KMS-11 (cell line): Measurements from ENCODE around the gene LEMD2.

Experiments
- H2AFZ ChIP-seq: fragments of 200-600 bp; sonication (generic); 2 replicates; pipeline ENCODE4 v1.6.1; 2016; ENCODE audit warnings: antibody characterized with exemption, mixed run types, low read depth
- H3K27ac ChIP-seq: fragments of 200-600 bp; sonication (generic); 2 replicates; pipeline ENCODE4 v1.6.1; 2016; ENCODE audit warnings: mild to moderate bottlenecking, mixed run types
- H3K27me3 ChIP-seq: fragments of 200-600 bp; sonication (generic); 2 replicates; pipeline ENCODE4 v1.6.1; 2017; ENCODE audit warnings: mild to moderate bottlenecking, low read depth, mixed run types, moderate library complexity; ENCODE audit not compliant: insufficient read depth
- H3K36me3 ChIP-seq: fragments of 200-600 bp; sonication (generic); 2 replicates; pipeline ENCODE4 v1.6.1; 2017; ENCODE audit warnings: mild to moderate bottlenecking, mixed run types; ENCODE audit not compliant: insufficient read depth
- H3K4me1 ChIP-seq: fragments of 200-600 bp; sonication (generic); 2 replicates; pipeline ENCODE4 v1.6.1; 2016; ENCODE audit warnings: mild to moderate bottlenecking, low read depth, mixed run types; ENCODE audit not compliant: poor library complexity, severe bottlenecking
- H3K4me2 ChIP-seq: fragments of 200-600 bp; sonication (generic); 2 replicates; pipeline ENCODE4 v1.7.0; 2016; ENCODE audit warnings: mild to moderate bottlenecking, mixed run types
- H3K4me3 ChIP-seq: fragments of 200-600 bp; sonication (generic); IDR thresholded peaks from 2 replicates; pipeline ENCODE4 v1.6.1; 2017; ENCODE audit warnings: low read depth, low read length, mixed read lengths; ENCODE audit not compliant: insufficient read depth
- H3K79me2 ChIP-seq: fragments of 200-600 bp; sonication (generic); 2 replicates; pipeline ENCODE4 v1.6.1; 2016; ENCODE audit warnings: low read depth, mixed run types; ENCODE audit not compliant: insufficient read depth
- H3K9ac ChIP-seq: fragments of 200-600 bp; sonication (generic); 2 replicates; pipeline ENCODE4 v1.6.1; 2016; ENCODE audit warnings: mild to moderate bottlenecking, mixed run types
- H4K20me1 ChIP-seq: fragments of 200-600 bp; sonication (generic); 2 replicates; pipeline ENCODE4 v1.6.1; 2016; ENCODE audit warnings: mild to moderate bottlenecking, mixed run types; ENCODE audit not compliant: insufficient read depth
- TF ChIP-seq, protein P1 (sequence below): fragments of 200-600 bp; sonication (generic); conservative IDR thresholded peaks from 2 replicates; pipeline ENCODE4 v1.6.1; 2017; ENCODE audit warnings: low read depth, mild to moderate bottlenecking, antibody characterized with exemption, low read length, moderate library complexity, mixed read lengths

Gene LEMD2

DNA sequence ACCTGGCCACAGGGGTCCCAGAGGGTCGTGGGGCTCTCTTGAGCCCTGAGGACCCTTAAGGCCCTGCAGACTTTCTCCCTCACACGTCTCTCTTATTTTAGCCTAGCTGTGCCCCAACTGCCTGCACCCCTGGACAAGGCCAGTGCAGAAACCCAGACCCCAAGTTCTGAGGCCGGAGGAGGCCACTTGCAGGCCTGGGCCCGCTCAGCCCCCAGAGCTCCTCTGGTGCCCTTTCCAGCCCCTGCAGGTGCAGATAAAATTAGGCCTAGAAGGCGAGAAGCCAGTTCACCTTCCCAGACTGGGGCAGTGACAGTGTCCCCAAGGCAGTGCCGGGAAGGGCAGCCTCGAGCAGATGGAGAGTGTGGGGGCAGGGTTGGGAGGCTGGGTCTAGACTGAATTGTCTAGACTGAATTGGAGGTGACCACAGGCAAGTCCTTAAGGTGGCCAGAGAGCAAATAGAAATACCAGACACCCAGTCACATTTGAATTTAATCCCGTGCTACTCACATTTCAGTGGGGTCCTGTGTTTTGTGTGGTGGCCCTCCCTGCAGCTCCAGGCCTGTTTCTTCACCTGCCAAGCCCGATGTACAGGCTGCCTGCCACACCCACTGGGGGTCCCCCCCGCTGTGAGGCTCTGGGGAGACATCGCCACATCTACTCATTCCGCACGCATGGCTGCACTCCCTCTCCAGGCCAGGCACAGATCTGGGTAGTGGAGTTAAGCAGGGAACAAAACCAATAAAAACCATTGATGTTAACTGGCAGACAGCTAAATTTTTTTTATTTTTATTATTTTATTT is 33.7 kb downstream of the LEMD2 start:
- H3K27me3 ChIP-seq: peaks cover 51% of the 10 kb centered on the region; the same call in 1 of the 2 replicates
- H3K4me2 ChIP-seq: no peak overlapping the region
- H2AFZ ChIP-seq: no peak overlapping the region
- no peaks in the 10 kb centered on the region for H3K4me1 ChIP-seq
- H3K27ac ChIP-seq: no peak overlapping the region
- H3K79me2 ChIP-seq: no peaks in the 10 kb centered on the region
- H3K9ac ChIP-seq: no peak overlapping the region
- H3K36me3 ChIP-seq: no peaks in the 10 kb centered on the region
- H3K4me3 ChIP-seq: no peak overlapping the region
- no peaks in the 10 kb centered on the region for H4K20me1 ChIP-seq
- TF ChIP-seq, protein P1, sequence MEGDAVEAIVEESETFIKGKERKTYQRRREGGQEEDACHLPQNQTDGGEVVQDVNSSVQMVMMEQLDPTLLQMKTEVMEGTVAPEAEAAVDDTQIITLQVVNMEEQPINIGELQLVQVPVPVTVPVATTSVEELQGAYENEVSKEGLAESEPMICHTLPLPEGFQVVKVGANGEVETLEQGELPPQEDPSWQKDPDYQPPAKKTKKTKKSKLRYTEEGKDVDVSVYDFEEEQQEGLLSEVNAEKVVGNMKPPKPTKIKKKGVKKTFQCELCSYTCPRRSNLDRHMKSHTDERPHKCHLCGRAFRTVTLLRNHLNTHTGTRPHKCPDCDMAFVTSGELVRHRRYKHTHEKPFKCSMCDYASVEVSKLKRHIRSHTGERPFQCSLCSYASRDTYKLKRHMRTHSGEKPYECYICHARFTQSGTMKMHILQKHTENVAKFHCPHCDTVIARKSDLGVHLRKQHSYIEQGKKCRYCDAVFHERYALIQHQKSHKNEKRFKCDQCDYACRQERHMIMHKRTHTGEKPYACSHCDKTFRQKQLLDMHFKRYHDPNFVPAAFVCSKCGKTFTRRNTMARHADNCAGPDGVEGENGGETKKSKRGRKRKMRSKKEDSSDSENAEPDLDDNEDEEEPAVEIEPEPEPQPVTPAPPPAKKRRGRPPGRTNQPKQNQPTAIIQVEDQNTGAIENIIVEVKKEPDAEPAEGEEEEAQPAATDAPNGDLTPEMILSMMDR: no peak

DNA sequence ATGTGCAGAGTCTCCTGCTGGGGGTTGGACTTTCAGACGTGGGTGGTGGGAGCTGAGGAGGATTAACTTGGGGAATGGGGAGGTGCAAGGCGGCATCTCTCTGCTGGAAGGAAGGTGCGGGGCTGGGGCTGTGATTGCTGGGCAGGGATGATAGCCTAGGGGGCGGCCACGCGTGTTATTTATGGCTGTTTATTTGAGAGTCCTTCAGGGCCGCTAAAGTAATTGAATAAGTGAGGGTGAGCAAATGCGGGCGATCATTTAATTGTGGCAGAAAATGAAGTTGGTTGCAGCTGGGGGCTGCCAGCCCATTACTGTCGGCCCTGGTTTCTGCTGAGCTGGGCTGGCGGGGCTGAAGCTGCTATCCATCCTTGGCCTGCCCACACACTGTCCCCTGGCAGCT is 34.7 kb downstream of the LEMD2 start:
- TF ChIP-seq, protein P1: no peak
- no peaks in the 10 kb centered on the region for H3K36me3 ChIP-seq
- no peaks in the 10 kb centered on the region for H4K20me1 ChIP-seq
- H3K27me3 ChIP-seq: peaks cover 53% of the 10 kb centered on the region; the same call in 1 of the 2 replicates
- no peaks in the 10 kb centered on the region for H3K4me1 ChIP-seq
- H3K4me2 ChIP-seq: no peak overlapping the region
- no peak overlapping the region for H3K4me3 ChIP-seq
- H3K27ac ChIP-seq: no peak overlapping the region
- H2AFZ ChIP-seq: no peak overlapping the region
- H3K79me2 ChIP-seq: no peaks in the 10 kb centered on the region
- H3K9ac ChIP-seq: no peak overlapping the region

DNA sequence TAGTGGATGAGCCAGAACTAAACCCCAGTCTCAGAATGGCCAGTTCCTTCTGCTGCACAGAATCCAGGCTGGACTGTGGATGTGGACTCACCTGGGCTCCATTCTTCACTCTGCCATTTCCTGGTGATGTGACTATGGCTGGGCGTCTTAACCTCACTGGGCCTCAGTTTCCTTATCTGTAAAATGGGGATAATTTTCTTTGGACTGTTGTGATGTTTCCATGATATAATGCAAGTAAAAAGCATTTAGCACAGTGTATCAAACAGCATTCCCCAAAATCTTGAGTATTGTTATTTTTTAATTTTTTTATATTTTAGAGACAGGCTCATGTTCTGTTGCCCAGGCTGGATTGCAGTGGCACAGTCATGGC is 36.3 kb downstream of the LEMD2 start:
- H3K9ac ChIP-seq: no peak overlapping the region
- no peak overlapping the region for H3K27ac ChIP-seq
- H3K4me3 ChIP-seq: no peak overlapping the region
- H3K36me3 ChIP-seq: no peaks in the 10 kb centered on the region
- peaks cover 48% of the 10 kb centered on the region; the same call in 1 of the 2 replicates for H3K27me3 ChIP-seq
- H4K20me1 ChIP-seq: no peaks in the 10 kb centered on the region
- H2AFZ ChIP-seq: no peak overlapping the region
- no peak overlapping the region for H3K4me2 ChIP-seq
- TF ChIP-seq, protein P1: no peak
- H3K79me2 ChIP-seq: no peaks in the 10 kb centered on the region
- no peaks in the 10 kb centered on the region for H3K4me1 ChIP-seq

DNA sequence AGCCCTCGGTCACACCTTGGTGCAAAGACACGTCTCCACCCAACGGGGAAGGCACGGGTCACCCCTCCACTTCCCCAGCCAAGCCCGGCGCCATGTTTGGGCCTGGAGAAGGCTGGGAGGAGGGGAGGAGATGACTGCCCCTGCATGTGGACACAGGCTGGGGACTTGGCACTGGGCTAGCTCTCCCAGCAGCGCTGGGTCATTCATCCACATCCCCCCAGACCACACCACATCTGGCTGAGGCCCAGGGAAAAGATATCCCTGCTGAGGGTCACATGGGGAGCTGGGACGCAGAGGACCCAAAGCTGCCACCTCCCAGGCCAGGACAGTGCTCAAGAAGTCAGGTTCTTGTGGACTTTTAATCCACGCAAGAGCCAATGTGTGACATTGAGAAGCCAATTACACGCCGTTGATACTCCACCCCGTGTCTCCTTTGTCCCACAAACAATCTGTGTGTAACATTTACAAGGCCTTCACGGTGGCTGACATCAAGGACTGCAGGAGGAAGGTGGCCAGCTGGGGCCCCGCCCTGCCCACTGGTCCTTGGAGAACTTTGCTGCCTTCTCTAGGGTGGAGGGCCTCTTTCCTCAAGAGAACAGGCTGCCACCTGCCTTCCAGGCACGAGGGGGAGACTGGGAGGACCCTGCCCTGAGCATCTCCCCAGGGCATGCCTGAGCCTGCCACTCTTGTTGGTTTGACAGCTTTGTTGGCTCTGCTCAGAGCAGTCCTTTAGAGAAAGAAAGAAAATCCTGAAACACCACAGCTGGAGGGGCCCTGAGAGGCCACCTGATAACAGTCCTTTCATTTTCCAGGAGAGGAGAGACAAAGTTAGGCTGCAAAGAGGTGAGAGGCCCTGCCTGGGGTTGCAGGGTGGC is 36.9 kb downstream of the LEMD2 start:
- Histone ChIP-seq H3K79me2 (no peaks in the 10 kb centered on the region), H3K27me3 (peaks cover 49% of the 10 kb centered on the region; the same call in 1 of the 2 replicates), H3K27ac (no peak overlapping the region), H4K20me1 (no peaks in the 10 kb centered on the region), H3K4me2 (no peak overlapping the region), H3K36me3 (no peaks in the 10 kb centered on the region), H3K9ac (no peak overlapping the region), H3K4me1 (no peaks in the 10 kb centered on the region), H2AFZ (no peak overlapping the region), H3K4me3 (no peak overlapping the region)
- TF ChIP-seq, protein P1: no peak
